HG03575 (cell line): ENCODE results near the gene CAMK2D.

Experiments used
- ATAC-seq: cut with Tn5 transposase; IDR thresholded peaks from one replicate; pipeline ENCODE4 v1.9.1; 2021; ENCODE audit not compliant: unreplicated experiment, insufficient number of reproducible peaks, low FRiP score; ENCODE audit errors: extremely low read depth

The CAMK2D gene

GRCh38 chr4:113512880-113513279 is 248.7 kb downstream of the CAMK2D start:
- no peak for ATAC-seq

GRCh38 chr4:113511944-113512343 is 249.6 kb downstream of the CAMK2D start:
- no peak for ATAC-seq

GRCh38 chr4:113509851-113510250 is 251.7 kb downstream of the CAMK2D start:
- no peak for ATAC-seq

- no peak for ATAC-seq
Measured at GRCh38 chr4:113505044-113505443, 256.5 kb downstream of the CAMK2D start.

GRCh38 chr4:113504422-113504821 is 257.1 kb downstream of the CAMK2D start:
- ATAC-seq: no peak

GRCh38 chr4:113503691-113504090 is 257.8 kb downstream of the CAMK2D start:
- ATAC-seq: no peak

GRCh38 chr4:113502906-113503305 is 258.6 kb downstream of the CAMK2D start:
- no peak for ATAC-seq

GRCh38 chr4:113502476-113502875 is 259.1 kb downstream of the CAMK2D start:
- no peak for ATAC-seq

- no peak for ATAC-seq
Measured at GRCh38 chr4:113500424-113500823, 261.1 kb downstream of the CAMK2D start.

- ATAC-seq: no peak
Measured at GRCh38 chr4:113499696-113500095, 261.8 kb downstream of the CAMK2D start.

GRCh38 chr4:113499166-113499565 is 262.4 kb downstream of the CAMK2D start:
- no peak for ATAC-seq

- ATAC-seq: no peak
Measured at GRCh38 chr4:113497154-113497884, 264.2 kb downstream of the CAMK2D start.

GRCh38 chr4:113496698-113497097 is 264.8 kb downstream of the CAMK2D start:
- no peak for ATAC-seq

- no peak for ATAC-seq
Measured at GRCh38 chr4:113495790-113496189, 265.7 kb downstream of the CAMK2D start.

GRCh38 chr4:113483131-113483530 is 278.4 kb downstream of the CAMK2D start:
- ATAC-seq: no peak

- ATAC-seq: no peak
Measured at GRCh38 chr4:113482325-113482724, 279.2 kb downstream of the CAMK2D start.

GRCh38 chr4:113481820-113482219 is 279.7 kb downstream of the CAMK2D start:
- ATAC-seq: no peak

- no peak for ATAC-seq
Measured at GRCh38 chr4:113480109-113480508, 281.4 kb downstream of the CAMK2D start.

- ATAC-seq: no peak
Measured at GRCh38 chr4:113478032-113478431, 283.5 kb downstream of the CAMK2D start.

- no peak for ATAC-seq
Measured at GRCh38 chr4:113476800-113477199, 284.7 kb downstream of the CAMK2D start.

GRCh38 chr4:113474017-113474416 is 287.5 kb downstream of the CAMK2D start:
- no peak for ATAC-seq
